Stimulated activated CD8-positive, alpha-beta memory T cell treated with anti-CD3 and anti-CD28 coated beads, Interleukin-4, amount 100 ng/mL, for 24 hours (primary cell): ENCODE measurements around the gene TES.
"Not testable (repeated sequence)": the region's sequence is repeated elsewhere in the genome, so short reads cannot be mapped to it uniquely, and the experiment has no call there.

Experiments used
- DNase-seq: peaks from one replicate; pipeline ENCODE4 v3.0.0-alpha.2; 2020; ENCODE audit warnings: low read depth

TES gene

GRCh38 chr7:116223588-116223987, 13.2 kb downstream of the TES start:
- no peak for DNase-seq

GRCh38 chr7:116224492-116225098, 14.3 kb downstream of the TES start:
- DNase-seq: no peak

GRCh38 chr7:116225860-116226259, 15.5 kb downstream of the TES start:
- DNase-seq: no peak

GRCh38 chr7:116226664-116227063, 16.3 kb downstream of the TES start:
- no peak for DNase-seq

DNA sequence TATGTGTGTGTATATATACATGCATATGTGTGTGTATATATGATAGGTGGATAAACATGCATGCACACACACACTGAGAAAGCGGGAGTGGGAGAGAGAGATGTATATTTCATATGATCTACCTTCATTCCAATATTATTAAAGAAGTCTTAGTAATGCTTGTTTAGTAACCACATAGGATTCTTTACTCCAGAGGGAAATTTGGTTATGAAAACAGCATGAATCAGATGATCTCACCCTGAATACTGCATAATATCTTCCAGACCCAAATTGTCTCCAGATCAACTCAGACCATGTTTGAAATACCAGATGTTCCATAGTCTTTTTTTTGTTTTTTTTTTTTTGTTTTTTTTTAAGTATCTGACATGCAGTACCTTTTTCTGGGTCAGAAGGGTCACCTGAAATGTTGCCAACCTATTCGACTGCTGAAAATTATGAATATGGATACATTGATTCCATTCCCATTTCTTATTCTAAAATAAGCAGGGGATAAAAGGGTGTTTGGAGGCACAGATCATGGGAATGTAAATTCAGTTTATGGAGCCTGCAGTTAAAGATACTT, 17.4 kb downstream of the TES start:
- DNase-seq: no peak

GRCh38 chr7:116228241-116228640, 17.9 kb downstream of the TES start:
- DNase-seq: no peak

GRCh38 chr7:116229366-116229765, 19.0 kb downstream of the TES start:
- no peak for DNase-seq

DNA sequence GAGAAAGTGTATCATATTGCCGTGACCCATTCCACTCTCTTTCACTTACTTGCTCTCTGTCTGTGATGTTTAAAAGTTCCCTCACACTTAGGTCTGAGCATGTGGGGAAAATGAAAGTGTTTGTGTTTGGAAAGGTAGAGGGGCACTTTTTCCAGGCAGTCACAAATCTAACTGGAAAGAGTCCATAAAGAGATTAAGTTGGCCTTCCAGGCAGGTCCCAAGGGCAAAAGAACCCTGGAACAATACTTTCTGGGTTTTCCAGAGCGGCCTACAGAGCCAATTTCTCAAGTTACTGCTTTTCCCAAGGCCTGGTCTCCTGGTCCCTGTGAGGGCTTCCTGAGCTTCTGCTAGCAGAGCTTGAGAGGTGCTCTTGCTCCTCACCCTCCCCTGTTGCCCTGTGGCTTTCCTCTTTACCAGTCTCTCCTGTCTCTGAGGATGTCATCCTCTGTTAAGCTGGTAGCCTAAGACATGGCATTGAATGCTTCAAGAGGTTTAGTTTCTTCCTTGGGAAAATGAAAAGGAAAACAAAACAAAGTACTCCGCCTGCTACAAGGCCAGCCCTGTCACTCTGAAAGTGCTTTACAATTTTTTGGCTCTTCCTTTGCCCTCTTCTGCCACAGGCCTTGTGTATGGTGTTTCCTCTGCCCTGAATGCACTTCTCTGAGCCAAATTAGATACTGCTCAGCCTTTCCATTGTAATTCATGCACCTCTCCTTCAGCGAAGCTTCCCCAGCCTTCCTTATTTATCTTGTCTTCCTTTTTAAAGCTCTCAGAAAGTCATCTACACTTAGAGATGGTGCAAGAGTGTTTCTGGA, 20.1 kb downstream of the TES start:
- DNase-seq: no peak

DNA sequence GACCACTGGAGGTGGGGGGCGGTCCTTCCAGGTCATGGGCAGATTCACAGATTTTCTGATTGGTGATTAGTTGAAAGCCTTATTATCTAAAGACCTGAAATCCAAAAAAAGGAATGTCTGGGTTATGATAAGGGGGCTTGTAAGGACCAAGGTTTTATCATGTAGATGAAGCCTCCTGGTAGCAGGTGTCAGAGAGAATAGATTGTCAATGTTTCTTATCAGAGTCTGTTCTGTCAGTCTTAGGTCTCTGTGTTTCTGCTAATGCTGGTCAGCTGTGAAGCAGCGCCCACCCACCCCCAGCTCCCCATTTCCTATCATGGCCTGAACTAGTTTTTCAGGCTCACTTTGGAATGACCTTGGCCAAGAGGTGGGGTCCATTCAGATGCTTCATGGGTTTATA, 21.2 kb downstream of the TES start:
- DNase-seq: no peak

- DNase-seq: no peak
Observed at GRCh38 chr7:116231949-116232348, 21.6 kb downstream of the TES start.

GRCh38 chr7:116232350-116232749, 22.0 kb downstream of the TES start:
- DNase-seq: no peak

- no peak for DNase-seq
Observed at GRCh38 chr7:116232920-116233319, 22.6 kb downstream of the TES start.

DNA sequence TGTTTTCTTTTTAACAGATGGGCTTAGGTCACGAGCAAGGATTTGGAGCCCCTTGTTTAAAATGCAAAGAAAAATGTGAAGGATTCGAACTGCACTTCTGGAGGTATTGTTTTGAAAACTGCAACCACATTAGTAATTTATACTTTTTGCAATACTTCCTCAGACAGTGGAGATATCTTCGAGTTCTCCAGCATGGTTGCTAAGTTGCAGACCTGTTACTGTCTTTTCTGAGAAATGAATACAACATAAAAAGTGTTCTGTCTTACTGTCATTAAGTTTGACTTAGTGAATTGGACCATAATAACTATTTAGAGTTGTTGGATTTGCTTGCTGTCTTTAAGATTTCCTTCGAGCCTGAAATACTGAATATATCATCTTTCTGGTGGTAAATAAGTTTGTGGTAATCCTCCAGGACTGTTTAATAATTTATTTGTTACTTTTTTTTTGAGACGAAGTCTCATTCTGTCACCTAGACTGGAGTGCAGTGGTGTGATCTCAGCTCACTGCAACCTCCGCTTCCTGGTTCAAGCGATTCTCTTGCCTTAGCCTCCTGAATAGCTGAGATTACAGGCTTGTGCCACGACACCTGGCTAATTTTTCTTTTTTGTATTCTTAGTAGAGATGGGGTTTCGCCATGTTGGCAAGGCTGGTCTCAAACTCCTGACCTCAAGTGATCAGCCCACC, 24.3 kb downstream of the TES start:
- DNase-seq: no peak

DNA sequence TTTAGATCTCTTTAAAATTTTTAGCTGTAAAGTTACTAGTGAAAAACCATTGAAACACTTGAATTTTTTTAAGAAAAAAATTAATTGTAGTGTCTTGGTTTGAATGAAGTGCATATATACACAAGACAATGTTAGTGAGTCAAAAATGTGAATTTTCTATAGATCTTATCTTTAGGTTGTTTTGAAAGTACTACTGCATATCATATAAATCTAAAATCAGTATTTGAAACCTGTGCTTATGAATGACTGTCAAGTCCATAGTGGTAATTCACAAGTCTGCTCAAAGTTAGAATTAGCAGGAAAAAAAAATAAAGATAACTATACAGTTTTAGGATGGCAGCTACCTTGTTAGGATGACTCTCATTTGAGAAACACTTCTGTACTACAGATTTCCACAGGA, 25.0 kb downstream of the TES start:
- no peak for DNase-seq

GRCh38 chr7:116236020-116236630, 25.8 kb downstream of the TES start:
- DNase-seq: no peak

DNA sequence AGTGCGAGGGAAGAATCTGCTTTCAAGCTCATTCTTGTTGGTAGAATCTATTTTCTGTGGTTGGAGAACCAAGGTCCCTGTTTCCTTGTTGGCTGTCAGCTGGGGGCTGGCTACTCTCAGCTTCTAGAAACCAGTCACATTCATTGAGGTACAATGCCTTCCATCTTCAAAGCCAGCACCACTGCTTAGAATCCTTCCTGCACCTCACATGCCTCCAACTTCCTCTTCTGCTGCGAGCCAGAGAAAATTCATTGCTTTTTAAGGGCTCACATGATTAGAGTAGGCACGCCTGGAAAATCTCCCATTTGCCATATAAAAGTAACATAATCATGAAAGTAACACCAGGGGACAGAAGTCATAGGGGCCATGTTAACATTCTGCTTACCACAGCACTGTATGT, 28.7 kb downstream of the TES start:
- no peak for DNase-seq

GRCh38 chr7:116239434-116239833, 29.1 kb downstream of the TES start:
- DNase-seq: no peak

GRCh38 chr7:116240024-116240668, 29.8 kb downstream of the TES start:
- DNase-seq: no peak

- DNase-seq: no peak
Observed at GRCh38 chr7:116241291-116241690, 31.0 kb downstream of the TES start.

- no peak for DNase-seq
Observed at GRCh38 chr7:116242178-116242577, 31.8 kb downstream of the TES start.

GRCh38 chr7:116242759-116243158, 32.4 kb downstream of the TES start:
- DNase-seq: no peak

- not testable (repeated sequence) for DNase-seq
Observed at GRCh38 chr7:116244803-116245202, 34.5 kb downstream of the TES start.
